ENCODE measurements around the gene AKT1S1.

Gene AKT1S1

DNA sequence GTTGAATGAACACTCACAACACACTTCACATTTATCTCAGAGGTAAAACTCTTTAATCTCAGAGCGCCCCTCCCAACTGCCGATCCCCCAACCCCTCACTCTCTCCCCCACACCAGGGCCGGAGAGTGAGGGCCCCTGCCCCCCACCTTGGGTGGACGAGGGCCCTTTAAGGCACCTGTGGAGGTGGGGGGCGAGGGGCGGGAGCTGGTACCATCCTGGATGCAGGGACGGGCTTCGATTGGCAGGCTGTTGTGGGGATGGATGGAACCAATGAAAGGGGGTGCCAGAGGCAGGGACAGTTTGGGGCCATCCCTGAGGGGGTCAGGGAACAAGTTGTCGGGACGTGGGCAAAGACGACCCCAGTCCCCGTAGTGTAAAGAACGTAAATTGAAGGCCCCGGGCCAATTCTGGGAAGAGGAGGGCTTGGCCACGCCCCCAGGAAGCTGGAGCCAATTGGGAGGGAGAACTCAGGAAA lies 8.1 kb downstream of the AKT1S1 start:
- DNase-seq (ENCODE audit: low read depth in 2 of 2), result no peak

DNA sequence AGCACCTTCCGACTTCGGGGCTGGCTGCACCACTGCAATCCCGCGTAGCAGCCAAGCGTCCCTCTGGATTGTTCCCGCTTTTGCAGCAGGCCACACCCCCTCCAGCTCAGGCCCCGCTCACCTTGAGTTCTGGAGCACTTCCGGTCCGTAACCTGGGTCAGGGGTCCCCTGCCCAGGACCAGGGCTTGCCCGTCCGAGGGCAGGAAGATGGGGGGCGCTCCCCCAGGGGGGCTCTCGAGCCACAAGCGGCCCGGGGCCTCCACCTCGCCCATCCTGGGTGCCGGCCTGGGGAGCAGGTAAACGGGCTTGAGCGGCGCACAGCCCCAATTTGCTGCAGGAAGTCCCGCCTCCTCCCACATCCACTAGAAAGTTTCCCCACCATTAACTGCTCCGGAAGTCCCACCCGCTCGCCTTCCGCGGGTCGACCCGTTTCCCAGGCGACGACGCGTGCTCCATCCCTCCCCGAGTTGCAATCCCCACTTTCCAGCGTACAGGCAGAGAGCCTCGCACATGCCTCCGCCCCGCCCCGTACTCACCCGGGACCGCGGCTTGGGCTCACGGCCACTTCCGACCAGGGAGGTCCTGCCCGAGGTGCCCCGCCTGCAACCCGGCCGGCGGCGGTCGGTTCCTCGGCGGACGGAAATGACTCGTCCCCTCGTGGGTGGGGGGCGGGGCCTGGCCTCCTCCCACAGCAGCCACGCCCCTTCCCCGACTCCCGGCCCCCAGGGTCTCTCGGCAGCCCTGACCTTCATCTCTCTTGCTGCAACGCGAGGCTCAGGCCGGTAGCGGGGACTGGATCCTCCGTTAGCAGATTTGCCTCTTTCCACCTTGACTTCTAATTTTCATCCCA lies 10.0 kb downstream of the AKT1S1 start, which contains the start of gene PNKP:
TSS of gene PNKP (minus strand) at position 644 of the 850 bp plus-strand sequence. CDS start at position 272, 372 bp downstream.
- peak; percentile 87 to 88 for DNase-seq (ENCODE audit: low read depth in 2 of 2)

DNA sequence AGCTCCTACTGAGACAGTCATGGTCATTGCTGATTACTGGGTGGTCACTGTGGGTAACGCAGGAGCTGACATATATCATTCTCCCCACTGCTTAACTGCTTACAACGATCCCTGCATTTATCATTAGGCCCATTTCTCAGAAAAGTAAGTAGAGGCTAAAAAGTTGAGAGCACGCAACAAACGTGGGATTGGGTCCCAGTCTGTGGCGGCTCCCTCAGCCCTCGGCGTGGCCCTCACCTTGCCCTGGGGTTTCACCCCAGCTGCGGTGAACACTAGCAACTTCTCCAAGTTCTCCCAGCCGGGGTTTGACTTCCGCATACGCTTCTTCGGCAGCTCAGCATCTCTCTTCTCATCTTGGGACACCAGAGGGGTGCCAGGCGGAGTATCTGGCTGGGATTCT lies 12.3 kb downstream of the AKT1S1 start:
- no peak for DNase-seq (ENCODE audit: low read depth in 2 of 2)

DNA sequence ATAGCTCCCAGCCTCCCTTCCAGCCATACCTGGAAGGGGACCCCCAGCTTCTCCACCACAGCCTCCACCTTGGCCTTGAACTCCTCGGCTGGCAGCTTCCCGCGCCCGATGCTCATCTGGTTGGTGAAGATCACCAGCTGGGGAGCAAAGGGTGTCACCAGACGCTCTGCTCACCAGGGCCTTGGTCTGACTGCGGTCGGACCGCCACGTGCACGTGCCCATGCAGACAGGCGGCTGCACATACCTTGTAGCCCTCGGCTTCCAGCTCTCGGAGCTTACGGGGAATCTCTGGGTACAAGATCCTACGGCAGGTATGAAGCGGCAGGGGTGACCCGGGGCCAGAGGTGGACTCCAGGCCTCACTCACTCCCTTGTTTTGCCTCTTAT lies 13.2 kb downstream of the AKT1S1 start:
- DNase-seq (ENCODE audit: low read depth in 2 of 2), result no peak

DNA sequence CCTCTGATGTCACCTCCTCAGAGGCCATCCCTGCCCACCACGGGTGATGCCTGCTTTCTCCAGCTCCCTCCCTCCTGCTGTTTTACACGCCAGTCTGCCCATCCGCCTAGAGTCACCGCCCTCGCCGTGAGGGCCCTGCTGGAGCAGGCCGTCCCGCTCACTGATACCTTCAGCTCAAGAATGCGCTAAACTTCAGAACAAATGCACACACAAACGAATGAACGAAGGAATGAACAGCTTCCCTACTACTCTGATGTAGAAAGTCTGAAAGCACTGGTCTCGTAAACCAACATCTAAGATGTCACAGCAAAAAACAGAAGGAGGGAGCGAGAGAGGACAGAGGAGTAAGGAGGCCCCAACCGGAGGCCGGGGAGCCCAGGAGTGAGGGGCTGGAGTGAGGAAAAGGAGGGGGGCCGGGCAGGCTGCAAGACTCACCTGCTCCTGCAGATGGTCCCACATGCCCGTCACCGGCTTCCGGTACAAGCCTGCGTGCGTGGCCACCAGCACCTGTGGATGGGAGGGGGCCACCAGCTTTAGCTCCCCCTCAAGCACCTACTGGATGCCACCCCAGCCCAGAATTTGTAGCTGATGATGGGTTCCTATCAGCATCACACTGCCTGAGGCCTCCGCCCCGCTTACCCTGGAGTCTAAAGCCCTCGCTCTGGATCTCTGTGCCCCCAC lies 13.8 kb downstream of the AKT1S1 start:
- DNase-seq (ENCODE audit: low read depth in 2 of 2), result no peak

DNA sequence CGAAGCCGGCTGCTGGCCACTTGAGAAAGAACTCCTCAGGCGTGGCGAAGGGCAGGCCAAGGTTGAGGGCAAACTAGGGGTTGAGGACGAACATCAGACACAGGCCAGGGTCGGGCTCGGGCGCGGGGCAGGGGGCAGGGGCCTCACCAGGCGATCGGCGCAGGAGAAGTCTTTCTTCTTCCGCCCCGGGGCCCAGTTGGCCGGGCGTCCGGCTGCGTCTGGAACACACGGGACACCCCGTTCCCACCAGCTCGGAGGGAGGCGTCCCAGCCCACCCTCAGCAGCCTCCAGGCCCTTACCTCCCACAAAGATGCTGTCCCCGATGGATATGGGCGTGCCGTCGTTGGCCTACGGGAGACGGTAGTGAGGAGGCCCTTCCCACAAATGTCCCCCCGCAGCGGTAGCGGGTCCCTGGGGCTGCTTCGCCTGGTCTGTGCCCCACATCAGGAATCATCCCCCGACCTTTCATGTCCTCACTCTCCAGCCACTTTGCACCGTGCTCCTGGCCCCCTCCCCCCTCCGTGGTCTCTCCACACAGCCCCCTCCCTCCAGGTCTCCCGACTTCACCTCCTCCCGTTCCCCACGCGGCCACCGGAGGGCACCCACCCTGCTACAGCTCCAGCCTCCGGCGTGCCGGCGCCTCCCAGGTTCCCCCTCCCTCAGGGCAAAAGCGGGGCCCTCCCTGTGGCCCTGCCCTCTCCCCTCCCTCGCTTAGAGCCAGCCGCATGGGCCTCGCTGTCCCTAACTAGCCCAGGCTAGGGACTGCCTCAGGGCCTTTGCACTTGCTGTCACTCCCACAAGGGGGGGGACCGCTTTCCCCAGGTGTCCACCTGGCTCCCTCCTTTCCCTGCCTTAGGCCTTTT lies 14.5 kb downstream of the AKT1S1 start:
- no peak for DNase-seq (ENCODE audit: low read depth in 2 of 2)

DNA sequence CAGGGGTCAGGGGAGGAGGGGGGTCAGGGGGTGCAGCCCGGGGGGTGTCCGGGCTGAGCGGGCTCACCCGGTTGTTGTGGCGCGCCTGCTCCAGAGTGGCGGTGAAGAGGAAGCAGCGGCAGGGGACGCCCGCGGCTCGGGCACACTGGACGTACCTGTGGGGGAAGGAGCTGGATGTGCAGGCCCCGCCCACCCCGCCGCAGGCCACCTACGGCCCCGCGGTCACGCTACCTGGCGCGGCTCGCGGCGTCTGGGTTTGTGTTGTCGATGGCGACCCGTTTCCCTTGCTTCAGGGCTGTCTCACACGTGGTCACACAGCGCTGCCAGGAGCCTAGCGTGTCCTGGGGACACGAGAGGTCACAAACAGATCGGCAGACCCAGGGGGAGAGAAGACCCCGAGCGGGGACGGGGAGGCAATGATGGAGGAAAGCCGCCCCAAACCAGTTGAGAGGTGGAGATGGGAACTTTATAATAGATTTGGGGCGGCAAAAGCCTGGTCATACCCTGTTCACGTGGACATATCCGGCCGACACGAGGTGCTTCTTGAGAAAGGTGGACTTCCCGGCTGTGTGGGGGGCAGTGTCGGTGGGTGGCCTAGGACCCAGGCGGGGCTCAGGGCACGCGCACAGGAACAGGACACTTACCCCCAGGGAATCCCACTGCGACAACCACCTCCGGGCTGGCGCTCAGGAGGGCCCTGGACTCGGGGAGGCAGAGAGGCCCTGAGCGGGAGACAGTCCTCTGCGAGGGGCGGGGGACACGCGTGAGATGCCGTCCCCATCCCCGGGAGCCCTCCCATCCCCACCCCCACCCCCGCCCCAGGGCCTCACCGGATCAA lies 15.4 kb downstream of the AKT1S1 start:
- no peak for DNase-seq (ENCODE audit: low read depth in 2 of 2)

DNA sequence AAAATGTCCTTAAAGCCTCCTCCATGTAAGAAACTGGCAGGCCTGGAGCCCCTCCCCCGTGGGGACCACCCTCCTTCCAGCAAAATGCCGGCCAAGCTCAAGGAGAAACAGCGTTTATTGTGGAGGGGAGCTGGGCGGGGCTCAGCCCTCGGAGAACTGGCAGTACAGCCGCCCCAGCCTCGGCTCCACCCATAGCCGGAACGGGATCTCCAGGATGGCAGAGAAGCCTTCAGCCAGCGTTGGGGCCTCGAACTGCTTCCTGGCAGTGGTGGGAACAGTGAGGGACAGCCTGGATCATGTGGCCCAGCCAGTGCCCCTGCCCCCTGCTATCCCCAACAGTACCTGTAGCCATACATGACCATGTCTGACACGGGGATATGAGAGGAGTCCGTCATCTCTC lies 16.0 kb downstream of the AKT1S1 start:
- DNase-seq (ENCODE audit: low read depth in 2 of 2), result no peak

DNA sequence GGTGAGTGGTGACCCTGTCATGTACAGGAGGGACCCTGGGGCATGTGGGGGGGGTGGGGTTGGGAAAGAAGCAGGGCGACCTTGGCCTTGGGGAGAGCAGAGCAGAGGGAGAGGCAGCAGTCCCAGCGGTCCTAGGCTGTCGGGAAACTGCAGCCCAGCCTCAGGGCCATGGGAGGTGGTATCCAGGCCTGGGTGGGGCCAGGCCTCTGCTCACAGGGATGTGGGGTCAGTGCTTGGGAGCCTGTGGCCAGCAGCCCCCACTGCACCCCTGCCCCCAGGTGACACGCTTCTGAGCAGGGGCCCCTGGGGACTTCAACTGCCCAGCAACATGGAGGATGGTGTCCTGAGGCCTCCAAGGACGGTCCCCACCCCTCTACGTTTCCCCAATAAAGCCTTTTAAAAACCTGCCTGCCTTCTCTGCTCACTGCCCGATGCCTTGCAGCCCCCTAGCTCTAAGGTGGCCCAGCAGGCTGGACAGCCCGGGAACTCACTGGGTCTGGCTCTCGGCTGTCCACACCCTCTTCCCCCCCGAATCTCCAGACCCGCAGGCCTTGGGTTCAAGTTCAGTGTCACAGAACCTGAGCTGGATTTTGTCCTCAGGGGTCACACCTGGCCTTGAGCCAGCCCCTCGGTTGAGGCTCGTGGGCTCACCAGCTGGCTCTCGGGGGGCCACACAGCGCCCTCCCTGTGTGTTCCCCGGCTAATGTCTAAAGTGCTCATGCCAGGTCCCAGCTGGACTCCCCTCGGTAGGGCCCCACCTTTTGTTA lies 16.6 kb downstream of the AKT1S1 start:
- DNase-seq (ENCODE audit: low read depth in 2 of 2), result no peak

DNA sequence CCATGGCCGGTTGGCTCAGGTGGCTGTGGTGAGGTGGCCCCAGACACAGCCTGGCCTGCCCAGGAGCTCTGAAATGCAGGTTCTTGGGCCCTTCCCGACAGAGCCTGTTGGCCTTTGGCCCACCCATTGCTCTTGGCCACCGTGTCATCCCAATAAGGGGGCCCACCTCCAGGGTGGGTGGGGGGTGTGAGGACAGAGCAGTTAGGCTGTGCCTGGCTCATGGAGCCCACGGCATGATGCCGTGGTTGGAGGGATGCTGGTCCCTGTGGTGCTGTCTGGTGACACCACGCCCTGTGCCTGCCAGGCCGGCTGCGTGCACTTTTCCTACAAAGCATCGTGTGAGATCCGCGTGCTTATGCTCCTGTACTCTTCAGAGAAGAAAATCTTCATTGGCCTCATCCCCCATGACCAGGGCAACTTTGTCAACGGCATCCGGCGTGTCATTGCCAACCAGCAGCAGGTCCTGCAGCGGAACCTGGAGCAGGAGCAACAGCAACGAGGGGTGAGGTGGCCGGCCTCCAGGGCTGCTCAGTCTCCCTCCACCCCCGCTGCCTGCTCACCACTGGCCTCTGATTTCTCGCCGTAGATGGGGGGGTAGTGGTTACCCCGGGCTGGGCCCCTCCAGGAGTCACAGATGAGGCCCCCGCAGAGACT lies 17.3 kb downstream of the AKT1S1 start:
- no peak for DNase-seq (ENCODE audit: low read depth in 2 of 2)

DNA sequence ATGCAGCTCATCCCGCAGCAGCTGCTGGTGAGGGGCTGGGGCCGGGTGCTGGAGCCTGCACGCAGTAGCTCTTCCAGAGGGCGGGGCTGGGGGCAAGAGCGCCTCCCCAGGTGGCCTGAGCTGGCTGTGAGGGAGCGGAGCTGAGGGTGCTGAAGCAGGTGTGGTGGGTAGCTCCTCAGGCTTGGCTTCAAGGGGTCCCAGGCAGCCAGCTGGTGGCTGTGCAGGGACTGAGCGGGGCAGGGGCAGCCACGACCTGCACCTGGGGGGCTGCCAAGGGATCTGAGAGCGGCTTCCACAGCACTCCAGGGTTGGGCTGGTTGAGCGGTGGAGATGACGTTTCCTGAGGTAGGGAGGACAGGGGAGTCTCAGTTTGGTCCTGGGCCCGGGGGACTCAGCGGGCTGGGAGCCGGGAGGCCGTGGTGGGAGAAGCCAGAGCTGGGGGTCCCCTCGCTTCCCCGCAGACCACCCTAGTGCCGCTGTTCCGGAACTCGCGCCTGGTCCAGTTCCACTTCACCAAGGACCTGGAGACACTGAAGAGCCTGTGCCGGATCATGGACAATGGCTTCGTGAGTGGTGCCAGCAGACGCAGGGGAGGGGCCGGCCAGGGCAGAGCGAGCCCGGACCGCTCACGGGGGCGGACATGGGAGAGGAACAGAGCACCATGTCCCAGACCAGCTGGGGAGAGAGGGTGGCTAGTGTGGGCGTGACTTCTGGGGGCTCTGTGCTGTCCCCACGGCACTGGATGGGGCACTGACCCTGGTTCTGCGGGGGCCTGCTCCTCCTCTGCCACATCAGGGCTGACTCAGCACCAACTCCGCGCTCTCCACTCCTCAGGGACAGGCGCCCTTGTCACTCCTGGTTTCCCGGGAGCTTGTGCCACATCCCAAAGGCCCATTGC lies 18.8 kb downstream of the AKT1S1 start:
- no peak for DNase-seq (ENCODE audit: low read depth in 2 of 2)

DNA sequence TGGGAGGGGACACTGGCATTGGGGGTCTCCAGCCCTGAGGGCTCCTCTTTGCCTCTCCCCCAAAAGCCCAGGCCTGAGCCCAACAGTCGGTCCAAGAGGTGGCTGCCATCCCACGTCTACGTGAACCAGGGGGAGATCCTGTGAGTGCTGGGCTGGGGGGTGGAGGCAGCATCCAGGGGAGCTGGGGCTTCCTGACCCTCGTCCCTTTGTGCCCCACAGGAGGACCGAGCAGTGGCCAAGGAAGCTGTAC lies 19.4 kb downstream of the AKT1S1 start:
- DNase-seq (ENCODE audit: low read depth in 2 of 2), result no peak

DNA sequence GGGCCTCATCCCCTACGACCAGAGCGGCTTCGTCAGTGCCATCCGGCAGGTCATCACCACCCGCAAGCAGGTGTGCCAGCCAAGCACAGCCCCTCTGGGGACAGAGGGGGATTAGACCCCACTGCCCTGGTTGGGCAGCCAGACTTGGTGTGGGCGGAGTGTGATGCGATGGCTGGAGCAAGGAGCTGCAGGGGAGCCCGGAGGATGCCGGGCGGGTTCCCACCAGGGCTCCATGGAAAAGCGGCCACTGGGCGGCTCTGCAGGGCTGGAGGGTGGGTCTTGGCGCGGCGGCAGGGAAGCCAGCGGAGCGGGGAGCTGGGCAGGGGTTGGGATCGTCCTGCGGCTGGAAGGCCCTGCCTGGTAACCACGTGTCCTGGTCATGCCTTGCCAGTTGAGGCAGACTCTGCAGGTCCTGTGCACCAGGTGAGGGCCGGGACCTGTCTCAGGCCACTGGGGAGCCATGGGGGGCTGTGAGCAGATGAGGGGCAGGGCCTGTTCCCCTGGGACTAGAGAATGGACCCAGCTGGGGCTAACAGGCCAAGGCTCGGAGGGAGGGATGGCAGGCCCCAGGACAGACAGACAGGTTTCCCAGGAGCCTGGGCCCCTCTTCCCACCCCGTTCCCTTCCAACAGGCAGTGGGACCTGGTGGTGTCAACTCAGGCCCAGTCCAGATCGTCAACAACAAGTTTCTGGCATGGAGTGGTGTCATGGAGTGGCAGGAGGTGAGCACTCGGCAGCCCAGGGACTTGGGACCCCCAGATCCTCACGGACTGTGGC lies 19.9 kb downstream of the AKT1S1 start:
- no peak for DNase-seq (ENCODE audit: low read depth in 2 of 2)

DNA sequence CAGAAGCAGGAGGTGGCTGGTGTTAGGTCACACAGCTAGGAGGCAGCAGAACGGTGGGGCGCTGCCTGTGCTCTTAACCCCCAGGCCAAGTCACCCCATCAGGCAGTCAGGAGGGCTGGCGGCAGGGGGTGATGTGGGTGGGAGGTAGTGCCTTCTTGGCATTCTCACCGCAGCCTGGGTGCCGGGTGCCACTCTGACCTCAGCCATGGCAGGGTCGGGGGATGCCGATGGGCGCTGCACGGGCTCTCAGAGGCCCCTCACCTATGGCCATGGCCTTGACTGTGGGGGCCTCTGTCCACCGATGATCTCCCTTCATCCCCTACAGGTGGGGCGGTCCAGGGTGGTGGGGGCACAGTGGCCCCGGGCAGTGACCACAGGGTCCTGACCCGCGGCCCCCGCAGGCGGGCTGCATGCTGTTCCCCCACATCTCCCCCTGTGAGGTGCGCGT lies 20.6 kb downstream of the AKT1S1 start:
- no peak for DNase-seq (ENCODE audit: low read depth in 2 of 2)

DNA sequence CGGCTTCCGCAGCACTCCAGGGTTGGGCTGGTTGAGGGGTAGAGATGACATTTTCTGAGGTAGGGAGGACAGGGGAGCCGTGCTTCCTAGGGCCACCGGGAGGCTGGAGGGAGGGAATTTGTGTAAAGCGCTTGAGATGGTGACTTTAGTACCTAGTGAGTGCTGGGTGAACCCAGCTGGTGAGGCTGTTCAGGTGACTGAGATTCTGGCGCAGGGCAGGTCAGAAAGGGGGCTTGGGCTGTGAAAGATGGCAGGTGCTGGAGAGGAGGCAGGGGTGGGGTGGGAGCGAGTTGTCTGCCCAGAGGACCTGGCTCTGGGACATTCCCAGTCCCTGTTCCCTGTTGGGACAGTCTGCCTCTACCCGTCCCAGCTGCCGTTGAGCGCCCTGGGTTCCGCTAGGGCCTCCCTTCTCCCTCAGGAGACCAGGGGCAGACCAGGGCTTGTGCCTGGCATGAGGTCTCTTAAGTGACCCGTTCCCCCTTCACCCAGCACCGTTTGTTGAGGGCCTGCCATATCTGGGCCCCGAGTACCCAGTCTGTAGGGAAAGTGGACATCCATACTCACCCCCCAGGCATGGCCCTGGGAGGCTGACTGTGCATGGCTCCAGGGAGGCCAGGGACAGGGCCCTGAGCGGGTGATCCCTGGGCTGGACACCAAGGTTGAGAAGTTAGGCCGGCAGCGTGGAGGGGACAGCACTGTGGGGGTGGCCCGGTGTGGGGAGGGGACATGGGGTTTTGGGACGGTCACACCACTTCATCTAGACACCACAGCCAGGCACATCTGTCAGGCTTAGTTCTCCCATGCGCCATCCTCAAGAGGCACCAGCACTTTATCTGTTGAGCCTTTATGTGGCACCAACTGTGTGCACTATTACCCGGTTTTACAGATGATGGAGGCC lies 21.2 kb downstream of the AKT1S1 start:
- DNase-seq (ENCODE audit: low read depth in 2 of 2), result no peak

DNA sequence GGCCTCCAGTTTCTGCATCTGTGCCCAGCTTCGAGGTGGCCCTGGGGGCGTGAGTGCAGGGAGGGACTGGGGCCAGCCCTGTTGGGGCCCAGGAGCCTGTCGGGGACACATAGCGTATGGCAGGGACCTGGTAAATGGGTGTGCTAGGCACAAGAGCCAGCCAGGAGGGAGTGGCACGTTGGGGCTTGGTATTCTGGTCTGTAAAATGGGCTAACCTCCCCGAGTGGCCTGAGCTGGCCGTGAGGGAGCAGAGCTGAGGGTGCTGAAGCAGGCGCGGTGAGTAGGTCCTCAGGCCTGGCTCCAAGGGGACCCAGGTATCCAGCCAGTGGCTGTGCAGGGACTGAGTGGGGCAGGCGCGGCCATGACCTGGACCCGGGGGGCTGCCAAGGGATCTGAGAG lies 21.9 kb downstream of the AKT1S1 start:
- DNase-seq (ENCODE audit: low read depth in 2 of 2), result no peak
